H9 (cell line): ENCODE data around the gene RAB43. TPM values are rescaled to one million over a fixed set of nuclear protein-coding genes. Genes with fewer than 3 reads are reported as not detected.

Source experiments
- DNase-seq: peaks from one replicate; pipeline ENCODE4 v3.0.0-alpha.2; 2017
- H2AFZ ChIP-seq: one replicate; pipeline ENCODE4 v1.6.1; 2013; ENCODE audit warnings: mild to moderate bottlenecking, low read length, control low read depth, moderate library complexity
- H2AK5ac ChIP-seq: 2 replicates; pipeline ENCODE4 v1.6.1; 2013; ENCODE audit warnings: low read length, control low read depth, mixed read lengths; ENCODE audit not compliant: insufficient read length
- H2BK120ac ChIP-seq: one replicate; pipeline ENCODE4 v1.6.1; 2013; ENCODE audit warnings: low read depth, mild to moderate bottlenecking, low read length, control low read depth, inconsistent platforms; ENCODE audit not compliant: poor library complexity, severe bottlenecking
- H2BK12ac ChIP-seq: 2 replicates; pipeline ENCODE4 v1.6.1; 2013; ENCODE audit warnings: low read length, control low read depth, mixed read lengths, low read depth; ENCODE audit not compliant: insufficient read length
- H2BK15ac ChIP-seq: 2 replicates; pipeline ENCODE4 v1.6.1; 2013; ENCODE audit warnings: low read depth, low read length, control low read depth
- H2BK20ac ChIP-seq: one replicate; pipeline ENCODE4 v1.6.1; 2013; ENCODE audit warnings: low read depth, mild to moderate bottlenecking, low read length, control low read depth, inconsistent platforms; ENCODE audit not compliant: poor library complexity, severe bottlenecking
- H2BK5ac ChIP-seq: 2 replicates; pipeline ENCODE4 v1.6.1; 2013; ENCODE audit warnings: low read length, control low read depth, mixed read lengths; ENCODE audit not compliant: insufficient read length
- H3K14ac ChIP-seq: 2 replicates; pipeline ENCODE4 v1.6.1; 2013; ENCODE audit warnings: low read length, control low read depth; ENCODE audit not compliant: insufficient read depth
- H3K18ac ChIP-seq: 2 replicates; pipeline ENCODE4 v1.6.1; 2013; ENCODE audit warnings: low read depth, mild to moderate bottlenecking, mixed read lengths, low read length, control low read depth; ENCODE audit not compliant: insufficient read length
- H3K23ac ChIP-seq: 2 replicates; pipeline ENCODE4 v1.6.1; 2013; ENCODE audit warnings: low read length, control low read depth, mixed read lengths, low read depth; ENCODE audit not compliant: insufficient read length
- H3K23me2 ChIP-seq: 2 replicates; pipeline ENCODE4 v1.6.1; 2013; ENCODE audit warnings: low read depth, mild to moderate bottlenecking, mixed read lengths, low read length, control low read depth; ENCODE audit not compliant: insufficient read length, poor library complexity, severe bottlenecking
- H3K27ac ChIP-seq: 2 replicates; pipeline ENCODE4 v1.5.1; 2013; ENCODE audit warnings: low read length, control low read depth, mixed read lengths, low read depth; ENCODE audit not compliant: insufficient read length
- H3K27me3 ChIP-seq: 2 replicates; pipeline ENCODE4 v1.6.1; 2013; ENCODE audit warnings: low read length, control low read depth, inconsistent platforms; ENCODE audit not compliant: insufficient read depth
- H3K4ac ChIP-seq: 2 replicates; pipeline ENCODE4 v1.6.1; 2013; ENCODE audit warnings: low read depth, mild to moderate bottlenecking, control low read depth, inconsistent platforms, low read length, moderate library complexity
- H3K4me1 ChIP-seq: 2 replicates; pipeline ENCODE4 v1.6.1; 2013; ENCODE audit warnings: low read length, control low read depth, inconsistent platforms; ENCODE audit not compliant: insufficient read depth
- H3K4me2 ChIP-seq: 2 replicates; pipeline ENCODE4 v1.6.1; 2013; ENCODE audit warnings: low read length, control low read depth, mixed read lengths; ENCODE audit not compliant: insufficient read length, insufficient read depth
- H3K56ac ChIP-seq: 2 replicates; pipeline ENCODE4 v1.6.1; 2013; ENCODE audit warnings: low read depth, mild to moderate bottlenecking, mixed read lengths, low read length, control low read depth; ENCODE audit not compliant: insufficient read length
- H3K79me1 ChIP-seq: 2 replicates; pipeline ENCODE4 v1.6.1; 2013; ENCODE audit warnings: low read depth, mild to moderate bottlenecking, moderate library complexity, low read length, control low read depth, inconsistent platforms; ENCODE audit not compliant: insufficient read depth, poor library complexity, severe bottlenecking
- H3K79me2 ChIP-seq: 2 replicates; pipeline ENCODE4 v1.6.1; 2013; ENCODE audit warnings: low read length, control low read depth, inconsistent platforms; ENCODE audit not compliant: insufficient read depth
- H3K9ac ChIP-seq: 2 replicates; pipeline ENCODE4 v1.6.1; 2013; ENCODE audit warnings: low read length, control low read depth, mixed read lengths; ENCODE audit not compliant: insufficient read length; ENCODE audit errors: extremely low read depth
- H3K9me3 ChIP-seq: one replicate; pipeline ENCODE4 v1.6.1; 2013; ENCODE audit warnings: low read depth, low read length, inconsistent platforms; ENCODE audit not compliant: control insufficient read depth
- H3T11ph ChIP-seq: one replicate; pipeline ENCODE4 v1.6.1; 2013; ENCODE audit warnings: mild to moderate bottlenecking, low read length, control low read depth, inconsistent platforms
- H4K20me1 ChIP-seq: one replicate; pipeline ENCODE4 v1.6.1; 2013; ENCODE audit not compliant: control insufficient read depth, insufficient read length, insufficient read depth
- H4K5ac ChIP-seq: 2 replicates; pipeline ENCODE4 v1.6.1; 2013; ENCODE audit warnings: low read depth, mild to moderate bottlenecking, mixed read lengths, low read length, control low read depth; ENCODE audit not compliant: insufficient read length
- H4K8ac ChIP-seq: replicated peaks from 2 replicates; pipeline ENCODE4 v1.6.1; 2013; ENCODE audit warnings: low read length, control low read depth, mixed read lengths, low read depth; ENCODE audit not compliant: insufficient read length
- H4K91ac ChIP-seq: 2 replicates; pipeline ENCODE4 v1.6.1; 2013; ENCODE audit warnings: low read depth, mild to moderate bottlenecking, moderate library complexity, mixed read lengths, low read length, control low read depth; ENCODE audit not compliant: insufficient read length
- H3K27ac Mint-ChIP-seq, 3 experiments: 2 replicates in 2 of 3; 3 replicates in 1 of 3; pipeline ENCODE4 v1.8.0; 2020 to 2021; ENCODE audit warnings: mixed read lengths in 3 of 3, mild to moderate bottlenecking in 1 of 3, moderate library complexity in 1 of 3
- H3K27me3 Mint-ChIP-seq: 2 replicates; pipeline ENCODE4 v1.8.0; 2021; ENCODE audit warnings: low read depth, mild to moderate bottlenecking, moderate library complexity, mixed read lengths
- H3K36me3 Mint-ChIP-seq, 3 experiments: 2 replicates in 2 of 3; 3 replicates in 1 of 3; pipeline ENCODE4 v1.8.0; 2020 to 2021; ENCODE audit warnings: low read depth in 3 of 3, mixed read lengths in 3 of 3; ENCODE audit not compliant: insufficient read depth in 1 of 3
- H3K4me1 Mint-ChIP-seq, 2 experiments: 2 replicates each; pipeline ENCODE4 v1.8.0; 2020; ENCODE audit warnings: mixed read lengths in 2 of 2
- H3K4me3 Mint-ChIP-seq, 2 experiments: 2 replicates in 1 of 2; 3 replicates in 1 of 2; pipeline ENCODE4 v1.8.0; 2020 to 2021; ENCODE audit warnings: mild to moderate bottlenecking in 2 of 2, mixed read lengths in 2 of 2, moderate library complexity in 1 of 2
- H3K9me3 Mint-ChIP-seq, 2 experiments: 2 replicates in 1 of 2; 3 replicates in 1 of 2; pipeline ENCODE4 v1.8.0; 2020; ENCODE audit warnings: mild to moderate bottlenecking in 2 of 2, mixed read lengths in 2 of 2, moderate library complexity in 1 of 2
- CTCF ChIP-seq: fragments of 200-600 bp; sonication (generic); conservative IDR thresholded peaks from 3 replicates; pipeline ENCODE4 v1.8.0; 2021; ENCODE audit warnings: antibody characterized with exemption, mild to moderate bottlenecking
- WGBS: extraction: QIAGEN DNeasy Blood & Tissue Kit; methylation state at CpG from one replicate; pipeline ENCODE4 v1.1.7; 2013; ENCODE audit warnings: missing lambda C conversion rate, low lambda C conversion rate, mixed read lengths; ENCODE audit not compliant: insufficient read length; ENCODE audit errors: extremely low coverage; 5-methylcytosine and 5-hydroxymethylcytosine counted together
- total RNA-seq: library from RNA; stranded (reverse); gene quantifications from 2 replicates; pipeline ENCODE4 v1.2.1, GENCODE V29; 2021

RAB43 gene
- total RNA-seq, 1 experiment from 2014 or later, result 13.6 TPM

DNA sequence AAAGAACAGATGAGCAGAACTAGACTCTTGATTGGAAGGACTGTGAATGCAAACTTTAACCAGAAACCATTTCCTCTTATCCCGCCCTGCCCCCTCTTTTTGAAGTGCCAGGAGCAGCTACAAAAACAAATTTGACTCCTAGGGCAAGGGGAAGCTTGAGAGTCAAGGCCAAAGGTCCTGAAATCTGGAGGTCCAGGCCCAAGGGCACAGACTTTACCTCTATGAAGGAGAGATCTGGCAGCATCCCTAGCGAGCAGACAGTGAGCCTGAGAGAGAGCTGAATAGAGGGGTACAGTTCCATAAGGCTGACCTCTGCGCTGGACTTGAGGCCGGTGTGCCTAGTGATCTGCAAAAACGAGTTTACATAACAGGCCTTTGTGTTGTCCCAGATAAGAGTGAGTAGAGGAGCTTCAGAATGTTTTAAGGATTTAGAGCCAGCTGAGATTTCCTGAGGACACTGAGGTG, 5.1 kb downstream of the RAB43 start:
- Histone ChIP-seq H2BK20ac (no peak overlapping the region), H3K4me1 (peaks cover 12% of the 10 kb centered on the region; the same call in 1 of the 2 replicates), H4K20me1 (no peaks in the 10 kb centered on the region), H3K14ac (0 out of 2 replicates have a peak overlapping the region, but pooled peaks have one; percentile 17), H3K27ac (no peak overlapping the region), H3K4ac (no peak overlapping the region), H3K27me3 (no peaks in the 10 kb centered on the region), H3K4me2 (peak overlapping the region; percentile 6), H3K79me1 (no peaks in the 10 kb centered on the region), H2AK5ac (no peak overlapping the region), H4K8ac (no peak overlapping the region), H2AFZ (no peak overlapping the region), H2BK12ac (no peak overlapping the region), H2BK15ac (no peak overlapping the region), H2BK120ac (no peak overlapping the region), H4K91ac (no peak overlapping the region), H3K9me3 (no peaks in the 10 kb centered on the region), H3T11ph (no peak overlapping the region), H3K9ac (no peak overlapping the region), H3K23me2 (peaks cover 5% of the 10 kb centered on the region), H3K18ac (no peak overlapping the region), H2BK5ac (no peak overlapping the region), H3K56ac (no peak overlapping the region), H3K23ac (no peak overlapping the region), H3K79me2 (peaks cover 14% of the 10 kb centered on the region; the same call in 1 of the 2 replicates), H4K5ac (no peak overlapping the region)
- Mint-ChIP-seq H3K9me3 (no peaks in the 10 kb centered on the region), H3K4me1 (peaks cover 42 to 49% of the 10 kb centered on the region in 2 experiments), H3K27me3 (no peaks in the 10 kb centered on the region; the same call in 1 of the 2 replicates), H3K36me3 (peaks cover 0 to 4% (median 0%) of the 10 kb centered on the region in 3 experiments; a peak in 4 of 7 replicates), H3K27ac (peak overlapping the region; percentile 11 to 77 (median 15); a peak in 6 of 7 replicates), H3K4me3 (peak overlapping the region in 1 of 2 experiments; percentile 49; a peak in 2 of 5 replicates)
- no CpG with 5 or more reads among the region's 5 CpGs for WGBS
- TF ChIP-seq CTCF, result no peak
- DNase-seq, result no peak
